Upper lobe of left lung (tissue), 4 donors: ENCODE data around the gene RIPK1.

Source experiments
- CTCF ChIP-seq, 6 experiments: fragments of 450-650 bp in 4 of 6; fragments of 200-600 bp in 2 of 6; sonication (generic) in 2 of 6; IDR thresholded peaks; one replicate each; pipeline ENCODE4 v1.5.1; 2016 to 2019; ENCODE audit warnings: antibody characterized with exemption in 6 of 6
- POLR2A ChIP-seq, 4 donors: fragments of 450-650 bp; IDR thresholded peaks; one replicate each; pipeline ENCODE4 v1.5.1; 2016 to 2017; ENCODE audit warnings: antibody characterized with exemption in 4 of 4, mild to moderate bottlenecking in 2 of 4

GRCh38 chr6:3164388-3164787 is 96.1 kb downstream of the RIPK1 start:
- no peak for TF ChIP-seq POLR2A (IDR thresholded peaks at IDR 0.05)
- no peak for TF ChIP-seq CTCF (IDR thresholded peaks at IDR 0.05)
